Suprapubic skin (tissue), 4 donors: Measurements from ENCODE around the gene TMEM45B. TPM values are rescaled to one million over a fixed set of nuclear protein-coding genes. Genes with fewer than 3 reads are reported as not detected.

Source experiments
- DNase-seq, 2 donors: peaks; one replicate each; pipeline ENCODE4 v3.0.0-alpha.2; 2019; ENCODE audit warnings: low spot score in 2 of 2
- H3K27ac ChIP-seq: fragments of 200-600 bp; sonication (generic); one replicate; pipeline ENCODE4 v1.5.1; 2019
- H3K27me3 ChIP-seq: fragments of 200-600 bp; sonication (generic); one replicate; pipeline ENCODE4 v1.5.1; 2019
- H3K36me3 ChIP-seq: fragments of 200-600 bp; sonication (generic); one replicate; pipeline ENCODE4 v1.5.1; 2019
- H3K4me1 ChIP-seq: fragments of 200-600 bp; sonication (generic); one replicate; pipeline ENCODE4 v1.5.1; 2019
- H3K4me3 ChIP-seq: fragments of 200-600 bp; sonication (generic); one replicate; pipeline ENCODE4 v1.5.1; 2019; ENCODE audit warnings: mild to moderate bottlenecking
- H3K9me3 ChIP-seq: fragments of 200-600 bp; sonication (generic); one replicate; pipeline ENCODE4 v1.5.1; 2019
- CTCF ChIP-seq, 2 donors: fragments of 200-600 bp in 1 of 2; fragments of 450-650 bp in 1 of 2; sonication (generic) in 1 of 2; IDR thresholded peaks; one replicate each; pipeline ENCODE4 v1.5.1; 2016 to 2019; ENCODE audit warnings: antibody characterized with exemption in 2 of 2, mild to moderate bottlenecking in 1 of 2, moderate library complexity in 1 of 2
- EP300 ChIP-seq: sonication (generic); formaldehyde crosslinking; IDR thresholded peaks from one replicate; pipeline ENCODE4 v1.6.1; 2017; ENCODE audit warnings: antibody characterized with exemption
- POLR2A ChIP-seq, 2 donors: fragments of 450-650 bp; IDR thresholded peaks; one replicate each; pipeline ENCODE4 v1.6.1; 2017; ENCODE audit warnings: antibody characterized with exemption in 2 of 2, mild to moderate bottlenecking in 2 of 2, moderate library complexity in 2 of 2
- POLR2AphosphoS5 ChIP-seq, 3 donors: sonication (generic); formaldehyde crosslinking; IDR thresholded peaks; one replicate each; pipeline ENCODE4 v1.6.1; 2017; ENCODE audit warnings: antibody characterized with exemption in 3 of 3
- WGBS: methylation state at CpG from one replicate; pipeline ENCODE4 v1.1.5; 2018; 5-methylcytosine and 5-hydroxymethylcytosine counted together
- total RNA-seq, 4 donors: library from RNA; depleted of rRNA; stranded (reverse); fragments of >200 nt; gene quantifications; one replicate each; pipeline ENCODE4 v1.1.0, GENCODE V29; 2016

TMEM45B gene
- total RNA-seq, 4 donors from 2014 or later, result 19.9 to 42.0 (median 35.9) TPM

GRCh38 chr11:129853518-129854231, 38.0 kb downstream of the TMEM45B start:
- Histone ChIP-seq H3K4me3 (no peak overlapping the region), H3K27me3 (no peaks in the 10 kb centered on the region), H3K4me1 (peaks cover 27% of the 10 kb centered on the region), H3K27ac (peak overlapping the region; percentile 67), H3K36me3 (peaks cover 3% of the 10 kb centered on the region), H3K9me3 (no peaks in the 10 kb centered on the region)
- WGBS, result 19% methylated on average over 10 of the region's 10 CpGs
- TF ChIP-seq CTCF (IDR thresholded peaks at IDR 0.05) (no peak), POLR2AphosphoS5 (IDR thresholded peaks at IDR 0.05) (peak in 1 of 3 donors; percentile 37)
- peak in 1 of 2 donors; percentile 77 for DNase-seq

GRCh38 chr11:129854232-129854805, 38.7 kb downstream of the TMEM45B start:
- no peak for TF ChIP-seq POLR2A (IDR thresholded peaks at IDR 0.05)
- no peak for TF ChIP-seq POLR2AphosphoS5 (IDR thresholded peaks at IDR 0.05)
- TF ChIP-seq CTCF (IDR thresholded peaks at IDR 0.05), result no peak
- TF ChIP-seq EP300, result no peak
- Histone ChIP-seq H3K27me3 (no peaks in the 10 kb centered on the region), H3K27ac (peak overlapping the region; percentile 67), H3K36me3 (peaks cover 10% of the 10 kb centered on the region), H3K4me3 (no peak overlapping the region), H3K9me3 (no peaks in the 10 kb centered on the region), H3K4me1 (peaks cover 27% of the 10 kb centered on the region)
- WGBS, result 49% methylated on average over 7 of the region's 7 CpGs
- no peak for DNase-seq

- H3K27ac ChIP-seq, result peak overlapping the region; percentile 1
- WGBS, result 87% methylated on average over 11 of the region's 11 CpGs
- DNase-seq, result no peak
- H3K4me3 ChIP-seq, result no peak overlapping the region
- no peak for TF ChIP-seq POLR2AphosphoS5 (IDR thresholded peaks at IDR 0.05)
- TF ChIP-seq POLR2A (IDR thresholded peaks at IDR 0.05), result no peak
- no peak for TF ChIP-seq CTCF (IDR thresholded peaks at IDR 0.05)
- TF ChIP-seq EP300, result no peak
- H3K9me3 ChIP-seq, result no peaks in the 10 kb centered on the region
- H3K4me1 ChIP-seq, result peaks cover 27% of the 10 kb centered on the region
- H3K27me3 ChIP-seq, result no peaks in the 10 kb centered on the region
- peaks cover 15% of the 10 kb centered on the region for H3K36me3 ChIP-seq
Measured at GRCh38 chr11:129855086-129855485, 39.4 kb downstream of the TMEM45B start.

- Histone ChIP-seq H3K4me1 (peaks cover 27% of the 10 kb centered on the region), H3K9me3 (no peaks in the 10 kb centered on the region), H3K36me3 (peaks cover 22% of the 10 kb centered on the region), H3K27me3 (no peaks in the 10 kb centered on the region), H3K27ac (no peak overlapping the region), H3K4me3 (no peak overlapping the region)
- WGBS, result 89% methylated on average over 8 of the region's 8 CpGs
- DNase-seq, result no peak
- TF ChIP-seq POLR2A (IDR thresholded peaks at IDR 0.05), result no peak
Measured at GRCh38 chr11:129856036-129856435, 40.4 kb downstream of the TMEM45B start.

- Histone ChIP-seq H3K4me1 (peaks cover 12% of the 10 kb centered on the region), H3K27ac (peak overlapping the region; percentile 49), H3K9me3 (no peaks in the 10 kb centered on the region), H3K36me3 (peaks cover 63% of the 10 kb centered on the region), H3K4me3 (no peak overlapping the region), H3K27me3 (no peaks in the 10 kb centered on the region)
- TF ChIP-seq POLR2A (IDR thresholded peaks at IDR 0.05) (no peak), CTCF (IDR thresholded peaks at IDR 0.05) (no peak)
- DNase-seq, result no peak
- WGBS, result 48% methylated on average over 16 of the region's 16 CpGs
Measured at GRCh38 chr11:129861702-129862522, 46.3 kb downstream of the TMEM45B start.
